ENCODE results near the gene SQOR.

SQOR gene

DNA sequence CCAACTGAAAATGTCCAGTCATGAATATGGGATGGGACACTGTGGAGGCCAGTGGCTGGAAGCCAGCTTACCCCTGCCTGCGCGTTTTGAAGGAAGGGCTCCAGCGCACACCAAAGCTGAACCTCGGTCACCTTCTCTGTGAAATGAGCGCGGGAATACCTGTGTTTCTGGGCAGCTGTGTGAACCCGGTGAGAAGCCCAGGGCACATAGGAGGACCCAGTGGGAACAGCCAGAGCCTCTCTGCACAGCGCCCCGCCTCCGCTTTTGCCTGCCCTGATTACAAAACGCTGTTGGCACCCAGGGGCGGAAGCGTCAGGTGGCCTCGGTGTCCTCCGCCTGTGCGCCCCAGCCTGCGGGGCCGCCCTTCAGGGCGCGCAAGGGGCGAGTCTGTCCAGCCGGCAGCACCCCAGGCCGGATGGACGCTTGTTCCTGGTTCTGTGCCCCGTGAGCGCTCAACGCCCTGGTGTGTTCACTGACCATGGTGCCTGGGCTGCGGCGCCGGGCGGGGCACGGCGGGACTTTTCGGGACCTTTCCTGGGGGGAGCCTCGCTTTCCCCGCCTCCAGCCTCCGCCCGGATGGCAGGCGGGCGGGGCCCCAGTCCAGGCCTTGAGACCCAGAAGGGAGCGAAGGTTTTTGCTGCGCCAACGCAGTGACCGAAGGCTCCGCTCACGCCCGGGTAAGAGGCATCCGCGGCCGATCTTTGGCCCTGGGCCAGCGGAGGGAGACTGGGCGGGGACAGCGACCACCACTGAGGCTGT lies at the start of gene SQOR:
TSS of gene SQOR (plus strand) at position 598 of the 759 bp plus-strand sequence. CDS start 23,895 bp downstream, outside the sequence.
- peak; percentile 31 for DNase-seq

DNA sequence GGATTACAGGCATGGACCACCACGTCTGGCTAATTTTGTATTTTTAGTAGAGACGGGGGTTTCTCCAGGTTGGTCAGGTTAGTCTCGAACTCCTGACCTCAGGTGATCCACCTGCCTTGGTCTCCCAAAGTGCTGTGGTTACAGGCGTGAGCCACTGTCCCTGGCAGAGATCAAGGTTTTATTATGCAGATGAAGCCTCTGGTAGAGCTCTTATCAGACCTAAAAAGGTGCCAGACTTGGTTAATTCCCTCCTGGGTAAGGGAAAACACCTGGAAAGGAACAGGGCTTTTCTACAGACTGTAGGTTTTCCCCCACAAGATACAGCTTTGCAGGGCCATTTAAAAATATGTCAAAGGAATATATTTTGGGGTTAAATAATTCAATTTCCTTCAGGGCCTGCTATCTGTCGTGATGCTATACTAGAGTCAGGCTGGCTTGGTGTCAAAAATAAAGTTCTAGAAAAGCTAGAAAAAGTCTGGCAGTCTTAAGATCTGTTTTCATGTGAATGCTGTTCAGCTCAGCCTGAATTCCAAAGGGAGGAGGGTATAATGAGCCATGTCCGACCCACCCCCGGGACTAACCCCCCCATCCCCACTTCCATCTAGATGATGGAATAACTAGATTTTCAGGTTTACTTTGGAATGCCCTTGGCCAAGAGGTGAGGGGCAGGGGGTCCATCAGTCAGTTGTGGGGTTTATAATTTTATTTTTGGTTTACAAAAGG lies 49.6 kb upstream of the SQOR start:
- DNase-seq, result no peak

DNA sequence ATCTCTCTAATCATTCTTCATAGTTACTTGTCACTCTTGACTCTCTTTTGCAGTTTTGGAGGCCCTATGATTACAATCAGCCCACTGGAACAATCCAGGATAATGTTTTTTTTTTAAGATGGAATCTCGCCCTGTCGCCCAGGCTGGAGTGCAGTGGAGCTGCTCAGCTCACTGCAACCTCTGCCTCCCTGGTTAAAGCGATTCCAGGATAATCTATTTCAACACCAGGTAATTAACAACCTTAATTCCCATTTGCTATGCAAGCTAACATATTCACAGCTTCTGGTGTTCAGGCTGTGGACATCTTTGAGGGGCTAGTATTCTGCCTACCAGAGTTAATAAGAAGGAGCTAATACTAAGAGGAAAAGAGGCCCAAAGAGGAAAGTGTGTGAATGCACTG lies 48.7 kb upstream of the SQOR start:
- DNase-seq, result no peak

DNA sequence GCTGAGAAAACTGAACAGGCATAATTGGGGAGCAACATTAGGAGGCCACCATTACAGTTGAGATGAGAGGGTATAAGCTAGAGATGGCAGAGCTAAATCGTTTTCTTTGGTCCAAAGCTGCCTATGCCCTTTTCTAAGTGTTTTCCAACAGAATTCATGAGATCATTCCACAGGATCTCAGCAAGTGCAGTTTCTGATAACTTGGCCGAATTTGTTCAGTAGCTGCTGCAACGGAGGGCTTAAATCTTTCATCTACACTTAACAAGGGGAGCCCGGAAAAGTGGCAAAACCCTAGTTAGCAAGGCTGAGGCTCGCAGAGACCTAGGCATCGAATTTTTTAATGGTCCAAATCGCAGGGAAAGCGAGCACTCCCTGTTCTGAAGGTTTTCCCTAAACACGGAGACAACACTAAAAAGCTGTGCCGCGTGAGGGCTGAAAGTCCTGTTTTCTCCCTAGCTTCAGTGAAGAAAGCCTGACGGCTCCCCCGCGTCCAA lies 48.2 kb upstream of the SQOR start:
- peak; percentile 36 for DNase-seq

DNA sequence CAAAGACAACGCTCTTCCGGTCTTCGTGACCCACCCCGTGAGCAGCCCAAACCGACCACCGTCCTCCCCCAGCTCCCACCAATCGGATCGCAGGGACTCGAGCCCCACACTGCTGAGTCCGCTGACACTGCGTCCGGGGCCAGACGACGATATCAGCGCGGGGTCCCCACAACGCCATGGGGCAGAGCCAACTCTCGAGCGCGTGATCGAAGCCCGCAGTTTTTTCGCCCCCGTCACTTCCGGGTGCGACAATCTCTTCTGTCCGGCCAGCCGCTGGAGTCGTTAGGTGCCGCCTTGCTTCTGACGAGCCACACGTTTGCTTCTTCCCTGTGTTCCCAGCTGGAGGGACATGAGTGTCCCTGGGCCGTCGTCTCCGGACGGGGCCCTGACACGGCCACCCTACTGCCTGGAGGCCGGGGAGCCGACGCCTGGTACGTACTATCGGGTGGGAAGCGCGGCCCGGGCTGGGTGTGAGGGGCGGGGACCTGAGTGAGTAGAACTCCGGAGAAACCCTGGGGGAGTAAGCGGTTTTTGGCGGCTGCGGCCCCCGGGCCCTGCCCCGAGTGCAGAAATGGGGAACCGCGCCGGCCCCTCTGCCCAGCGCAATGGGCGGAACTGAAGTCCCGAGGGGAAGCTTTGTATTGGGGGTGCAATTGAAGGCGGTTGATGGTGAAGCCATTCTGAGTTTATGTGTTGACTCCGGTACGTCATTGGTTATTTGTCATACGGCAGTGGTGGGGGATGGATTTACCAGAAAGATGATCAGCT lies 47.5 kb upstream of the SQOR start, which contains the start of gene BLOC1S6:
TSS of gene BLOC1S6 (plus strand) at position 285 of the 768 bp plus-strand sequence. CDS start at position 350, 65 bp downstream.
- peak; percentile 72 for DNase-seq

DNA sequence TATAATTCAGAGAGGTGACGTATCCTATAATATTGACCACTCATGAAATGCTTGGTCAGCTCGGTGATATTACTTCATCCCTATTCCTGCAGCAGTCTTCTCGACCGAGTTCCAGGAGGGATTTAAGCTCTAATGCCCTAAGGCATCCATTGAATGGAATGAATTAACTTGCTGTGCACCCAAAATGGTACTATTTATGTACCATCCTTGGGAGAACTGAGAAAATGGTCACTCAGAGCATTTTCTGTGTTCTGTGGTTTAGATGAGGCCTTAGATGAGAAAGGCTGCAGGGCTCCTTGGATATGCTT lies 47.0 kb upstream of the SQOR start:
- no peak for DNase-seq

DNA sequence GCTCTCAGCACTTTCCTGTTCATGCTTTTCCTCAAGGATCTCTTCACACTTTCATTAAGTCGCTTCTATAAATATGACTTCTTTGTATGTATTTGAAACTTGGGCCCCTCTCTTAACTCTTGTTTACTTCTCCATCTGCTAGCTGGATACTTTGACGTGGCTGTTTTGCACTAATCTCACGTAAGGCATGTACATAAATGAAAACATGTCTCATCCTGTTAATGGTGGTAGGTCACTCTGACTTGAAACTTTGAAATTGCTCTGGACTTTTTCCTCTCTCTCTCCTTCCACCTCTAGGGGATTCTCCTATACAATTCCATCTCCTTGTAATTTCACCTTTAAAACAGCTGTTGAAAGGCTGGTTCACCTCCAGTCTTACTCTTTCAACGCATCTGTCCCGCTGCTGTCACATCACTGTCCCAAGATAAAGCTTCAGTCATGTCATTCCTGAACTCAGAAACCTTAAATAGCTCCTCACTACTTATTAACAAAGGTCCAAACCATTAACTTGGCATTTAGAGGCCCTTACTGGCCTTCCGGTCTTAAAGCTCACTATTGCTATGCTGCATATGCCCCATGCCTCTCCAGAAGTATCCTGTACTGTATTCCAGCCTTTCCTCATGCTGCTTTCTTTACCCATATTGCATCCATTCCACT lies 46.5 kb upstream of the SQOR start:
- no peak for DNase-seq

DNA sequence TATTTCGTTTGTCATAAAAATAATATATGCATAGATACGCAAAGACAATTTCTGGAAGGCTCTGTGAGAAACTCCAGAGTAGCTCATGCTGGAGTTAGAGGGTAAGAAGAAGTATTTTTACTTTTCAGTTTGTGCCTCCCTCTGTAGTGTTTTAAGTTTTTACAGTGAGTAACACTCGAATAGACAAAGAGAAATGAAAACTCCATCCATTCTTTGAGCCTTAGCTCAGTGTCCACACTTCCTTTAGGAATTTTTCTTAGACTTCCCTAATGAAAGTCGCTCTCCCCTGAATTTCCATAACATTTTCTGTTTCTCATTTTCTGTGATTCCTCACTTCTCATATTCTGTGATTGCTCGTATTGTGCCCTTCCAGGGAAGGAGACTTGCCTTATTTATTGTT lies 45.6 kb upstream of the SQOR start:
- no peak for DNase-seq

DNA sequence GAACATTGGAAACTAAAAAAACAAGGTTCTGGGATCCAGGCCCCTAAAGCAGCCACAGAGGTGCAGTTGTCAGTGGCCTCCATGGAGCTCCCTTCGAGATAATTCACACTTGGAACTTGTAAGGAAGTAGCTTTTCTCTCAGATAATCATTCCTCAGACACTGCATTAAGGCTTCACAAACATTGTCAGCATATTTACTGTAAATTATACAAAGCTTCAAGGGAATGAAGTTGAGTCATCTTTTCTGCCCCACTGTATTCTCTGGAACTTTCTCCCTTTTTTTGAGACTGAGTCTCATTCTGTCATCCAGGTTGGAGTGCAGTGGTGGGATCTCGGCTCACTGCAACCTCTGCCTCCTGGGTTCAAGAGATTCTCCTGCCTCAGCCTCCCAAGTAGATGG lies 40.5 kb upstream of the SQOR start:
- no peak for DNase-seq

DNA sequence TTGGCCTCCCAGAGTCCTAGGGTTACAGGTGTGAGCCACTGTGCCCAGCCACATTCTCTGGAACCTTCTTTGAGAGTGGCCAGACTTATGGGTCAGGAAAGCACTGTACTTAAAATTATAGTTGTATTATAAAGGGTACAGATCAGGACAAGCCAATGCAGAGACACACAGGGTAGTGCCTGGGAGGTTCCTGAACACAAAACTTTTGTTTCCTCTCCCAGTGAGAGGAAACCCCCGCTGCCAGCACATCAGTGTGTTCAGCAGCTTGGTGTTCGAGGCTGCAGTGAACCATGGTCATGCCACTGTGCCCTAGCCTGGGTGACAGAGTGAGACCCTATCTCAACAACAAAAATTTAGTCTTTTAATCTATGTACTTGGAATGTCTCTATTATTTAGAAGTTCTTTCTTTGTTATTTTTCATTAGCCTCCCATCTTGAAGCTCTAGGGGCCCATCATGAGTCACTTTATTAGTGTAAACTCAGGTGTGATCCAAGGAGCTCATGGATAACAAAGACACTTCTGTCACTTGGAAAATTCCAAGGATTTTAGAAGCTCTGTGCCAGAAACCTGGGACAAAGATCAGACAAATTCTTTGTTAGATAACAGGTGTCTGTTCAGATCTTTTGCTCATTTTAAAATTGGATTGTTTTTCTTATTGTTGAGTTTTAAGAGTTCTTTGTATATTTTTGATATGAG lies 39.8 kb upstream of the SQOR start:
- no peak for DNase-seq

DNA sequence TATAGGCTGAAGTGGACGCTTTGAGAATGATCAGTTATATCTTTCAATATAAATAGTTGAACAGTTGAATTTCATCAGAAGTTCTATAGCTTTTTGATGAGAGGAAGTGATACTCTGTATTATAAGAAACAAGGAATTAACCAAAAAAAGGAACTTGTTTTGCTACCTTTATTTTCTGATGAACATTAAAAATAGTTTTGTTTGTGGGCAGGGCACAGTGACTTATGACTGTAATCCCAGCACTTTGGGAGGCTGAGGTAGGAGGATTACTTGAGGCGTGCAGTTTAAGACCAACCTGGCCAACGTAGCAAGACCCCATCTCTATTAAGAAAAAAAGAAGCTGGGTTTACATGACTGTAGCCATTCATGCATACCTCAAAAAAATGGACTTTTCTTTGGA lies 30.9 kb upstream of the SQOR start:
- DNase-seq, result no peak

DNA sequence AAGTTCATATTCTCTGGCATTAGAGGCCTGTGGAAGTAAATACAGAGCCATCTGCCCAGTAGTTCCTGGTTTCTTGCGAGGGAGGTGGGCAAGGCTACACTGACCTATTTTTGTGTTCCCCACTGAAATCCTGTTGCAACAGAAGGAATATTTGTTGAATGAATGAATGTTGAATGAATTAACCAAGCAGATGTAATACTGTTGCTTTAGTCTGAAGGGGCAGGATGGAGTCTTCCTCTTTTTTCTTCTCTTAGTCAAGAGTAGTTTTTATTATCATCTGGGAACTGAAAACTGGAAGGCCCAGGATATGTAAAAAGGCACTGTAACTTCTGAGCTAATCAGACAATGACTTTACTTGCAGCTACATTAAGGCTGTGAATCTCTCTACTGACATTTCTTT lies 30.5 kb upstream of the SQOR start:
- no peak for DNase-seq

DNA sequence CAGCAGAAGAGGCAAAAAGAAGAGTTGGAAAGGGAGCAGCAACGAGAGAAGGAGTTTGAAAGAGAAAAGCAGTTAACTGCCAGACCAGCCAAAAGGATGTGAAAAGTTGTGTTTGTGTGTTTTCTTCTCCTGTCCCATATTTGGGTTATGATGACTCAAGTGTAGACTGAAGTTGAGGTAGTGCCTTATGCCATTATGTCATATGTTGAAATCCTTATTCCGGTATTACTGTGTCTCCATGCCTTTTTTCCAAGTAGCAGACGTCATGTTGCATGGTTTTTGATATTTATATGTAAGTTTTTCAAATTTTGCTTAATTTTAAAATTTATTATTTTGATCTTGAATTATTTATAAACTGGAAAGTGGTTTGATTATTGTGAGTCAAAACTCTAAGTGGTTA lies 28.4 kb upstream of the SQOR start:
- DNase-seq, result no peak

DNA sequence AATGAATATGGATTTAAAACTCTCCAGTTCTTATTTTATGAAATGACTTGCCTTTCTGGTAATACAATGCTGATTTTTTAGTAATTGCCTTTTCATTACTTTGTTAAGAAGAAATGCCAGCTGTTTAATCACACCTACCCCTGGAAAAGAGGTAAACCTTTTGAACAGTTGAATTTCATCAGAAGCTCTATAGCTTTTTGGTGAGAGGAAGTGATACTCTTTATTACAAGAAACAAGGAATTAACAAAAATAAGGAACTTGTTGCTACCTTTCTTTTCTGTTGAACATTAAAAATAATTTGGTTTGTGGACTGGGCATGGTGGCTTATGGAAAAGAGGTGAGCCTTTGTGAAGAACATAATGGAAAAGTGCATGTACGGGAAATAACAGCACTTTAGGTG lies 28.0 kb upstream of the SQOR start:
- no peak for DNase-seq

DNA sequence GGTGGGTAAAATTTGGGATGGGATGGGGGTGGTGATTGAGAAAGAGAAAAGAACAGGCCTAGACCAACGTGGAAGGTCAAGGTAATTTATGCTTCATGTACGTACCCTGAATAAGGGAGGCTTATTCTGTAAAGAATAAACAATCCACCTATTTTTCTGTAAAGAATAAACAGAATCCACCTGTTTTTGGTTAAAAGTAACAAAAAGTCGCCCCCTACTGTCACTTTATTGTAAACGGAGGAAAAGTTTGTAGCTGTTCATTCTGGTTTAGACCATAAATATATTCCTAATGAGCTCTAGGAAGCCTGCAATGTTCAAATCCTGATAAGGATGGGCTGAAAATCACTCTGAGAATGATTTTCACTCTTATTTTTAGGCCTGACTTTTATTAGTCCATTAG lies 23.5 kb upstream of the SQOR start:
- no peak for DNase-seq

DNA sequence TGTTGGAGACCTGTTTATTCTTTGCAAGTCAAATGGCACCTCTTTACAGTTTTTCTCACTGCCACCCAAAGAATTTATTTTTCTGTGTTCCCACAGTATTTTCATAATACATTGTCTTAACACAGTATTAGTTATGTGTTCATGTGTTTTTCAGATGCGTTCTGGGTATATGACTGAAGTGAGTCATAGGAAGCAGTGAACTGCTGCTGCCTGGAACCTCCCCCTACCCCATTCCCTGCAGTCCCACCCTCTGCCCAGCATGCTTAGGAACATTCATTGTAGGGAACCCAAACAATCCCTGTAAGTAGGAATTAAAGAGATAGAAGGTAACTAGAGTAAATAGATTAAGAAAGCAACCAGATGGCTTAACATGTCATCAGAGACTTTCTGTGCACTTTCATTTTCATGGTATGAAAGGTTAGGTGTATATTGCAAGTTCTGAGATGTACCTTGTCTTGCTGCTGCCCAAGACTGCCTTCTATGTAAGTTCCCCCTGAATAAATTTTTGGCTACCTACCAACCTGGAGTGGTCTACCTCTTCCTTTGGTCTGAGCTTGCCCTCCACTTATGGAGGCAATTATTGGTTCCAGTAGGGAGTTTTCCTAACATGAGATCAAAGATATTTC lies 21.9 kb upstream of the SQOR start:
- no peak for DNase-seq

DNA sequence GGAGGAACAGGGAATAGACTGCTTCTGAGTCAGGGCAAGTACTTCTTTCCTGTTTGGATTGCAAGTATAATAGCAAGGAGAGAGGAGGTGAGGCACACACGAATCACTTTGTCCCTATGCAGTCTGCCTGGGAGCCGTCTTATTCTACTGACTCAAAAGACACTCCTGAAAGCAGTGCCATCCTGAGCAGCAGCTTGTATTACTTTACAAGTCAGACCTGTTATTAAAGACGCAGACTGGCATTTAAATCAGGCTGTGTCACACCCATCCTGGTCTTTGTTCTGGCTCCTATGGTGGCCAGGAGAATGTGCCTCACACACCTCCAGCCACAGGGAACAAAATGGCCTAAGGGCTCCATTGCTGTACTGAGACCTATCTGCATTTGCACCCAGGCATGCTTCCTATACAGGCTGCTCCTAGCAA lies 17.9 kb upstream of the SQOR start:
- no peak for DNase-seq

DNA sequence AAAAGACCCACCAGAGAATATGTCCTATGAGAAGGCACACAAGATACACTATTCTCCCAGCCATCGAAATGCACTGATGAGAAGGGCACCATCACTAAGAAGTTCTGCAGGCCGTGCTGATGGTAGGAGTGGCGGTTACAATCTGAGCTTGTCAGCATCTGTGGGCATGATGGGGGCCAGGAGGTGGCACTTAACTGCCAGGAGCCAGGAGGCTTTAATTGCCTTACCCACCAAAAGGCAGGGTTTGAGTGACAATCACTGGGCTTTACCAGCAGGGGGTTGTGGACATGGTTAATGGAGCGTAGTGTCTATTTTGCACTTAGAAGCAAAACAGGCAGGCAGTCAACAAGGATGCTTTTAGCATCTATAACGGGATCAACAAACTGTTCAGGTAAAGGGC lies 16.0 kb upstream of the SQOR start:
- DNase-seq, result no peak

DNA sequence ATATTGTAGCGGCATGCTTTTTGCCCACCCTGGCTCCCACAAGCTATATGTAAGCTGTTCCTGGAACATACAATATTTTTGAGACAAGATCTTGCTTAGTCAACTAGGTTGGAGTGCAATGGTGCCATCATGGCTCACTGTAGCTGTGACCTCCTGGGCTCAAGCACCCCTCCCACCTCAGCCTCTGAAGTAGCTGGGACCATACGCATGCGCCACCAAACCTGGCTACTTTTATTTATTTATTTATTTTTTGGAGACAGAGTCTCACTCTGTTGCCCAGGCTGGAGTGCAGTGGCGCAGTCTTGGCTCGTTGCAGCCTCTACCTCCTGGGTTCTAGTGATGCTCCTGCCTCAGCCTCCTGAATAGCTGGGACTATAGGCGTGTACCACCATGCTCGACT lies 6.7 kb upstream of the SQOR start:
- DNase-seq, result no peak

DNA sequence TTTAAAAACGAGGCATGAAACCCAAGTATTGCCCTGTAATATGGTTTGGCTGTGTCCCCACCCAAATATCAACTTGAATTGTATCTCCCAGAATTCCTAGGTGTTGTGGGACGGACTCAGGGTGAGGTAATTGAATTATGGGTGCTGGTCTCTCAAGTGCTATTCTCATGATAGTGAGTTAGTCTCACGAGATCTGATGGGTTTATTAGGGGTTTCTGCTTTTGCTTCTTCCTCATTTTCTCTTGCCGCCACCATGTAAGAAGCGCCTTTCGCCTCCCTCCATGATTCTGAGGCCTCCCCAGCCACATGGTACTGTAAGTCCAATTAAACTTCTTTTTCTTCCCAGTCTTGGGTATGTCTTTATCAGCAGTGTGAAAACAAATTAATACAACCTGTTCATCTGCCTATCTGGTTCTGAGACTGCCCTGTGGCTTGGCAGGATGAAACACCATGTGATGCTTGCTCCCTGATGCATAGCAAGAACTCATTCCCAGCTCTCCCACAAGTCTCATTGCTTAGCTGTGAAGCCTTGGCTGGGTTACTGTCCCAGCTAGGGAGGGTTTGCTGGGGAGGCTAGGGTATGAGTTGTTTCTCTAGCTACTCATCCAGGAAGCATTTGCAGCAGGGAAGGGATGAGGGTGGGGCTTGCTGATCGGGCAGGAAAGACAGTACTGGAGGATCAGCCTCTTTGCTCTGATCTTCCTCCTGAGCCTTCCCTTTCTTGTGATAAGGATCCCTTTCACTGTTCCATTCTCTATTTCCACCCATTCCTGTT lies 3.7 kb upstream of the SQOR start:
- DNase-seq, result no peak

DNA sequence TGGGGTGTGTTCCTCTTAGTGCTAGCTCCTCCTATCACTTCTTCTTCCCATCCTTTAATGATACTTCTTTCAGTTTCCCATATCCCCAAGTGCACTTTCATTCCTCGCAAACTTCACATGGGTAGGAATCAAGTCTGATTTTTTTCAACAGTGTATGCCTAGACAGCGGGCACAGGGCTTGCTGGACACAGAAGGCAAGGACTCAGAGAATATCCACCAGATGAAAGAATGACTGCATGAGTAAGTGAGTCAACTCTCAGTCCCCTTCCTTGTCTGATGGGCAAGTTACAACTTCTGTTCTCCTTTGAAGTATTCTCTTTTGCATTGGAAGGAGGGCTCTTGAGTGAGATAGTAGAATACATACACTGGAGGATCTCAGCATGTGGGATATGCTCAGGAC lies 3.1 kb upstream of the SQOR start:
- DNase-seq, result no peak
